HG03558 (cell line): Measurements from ENCODE around the gene MAOB.

Experiments
- ATAC-seq: cut with Tn5 transposase; IDR thresholded peaks from one replicate; pipeline ENCODE4 v1.9.1; 2021; ENCODE audit warnings: moderate number of reproducible peaks; ENCODE audit not compliant: unreplicated experiment; ENCODE audit errors: extremely low read depth

The MAOB gene

GRCh38 chrX:43720082-43720481, 162.2 kb downstream of the MAOB start:
- no peak for ATAC-seq

DNA sequence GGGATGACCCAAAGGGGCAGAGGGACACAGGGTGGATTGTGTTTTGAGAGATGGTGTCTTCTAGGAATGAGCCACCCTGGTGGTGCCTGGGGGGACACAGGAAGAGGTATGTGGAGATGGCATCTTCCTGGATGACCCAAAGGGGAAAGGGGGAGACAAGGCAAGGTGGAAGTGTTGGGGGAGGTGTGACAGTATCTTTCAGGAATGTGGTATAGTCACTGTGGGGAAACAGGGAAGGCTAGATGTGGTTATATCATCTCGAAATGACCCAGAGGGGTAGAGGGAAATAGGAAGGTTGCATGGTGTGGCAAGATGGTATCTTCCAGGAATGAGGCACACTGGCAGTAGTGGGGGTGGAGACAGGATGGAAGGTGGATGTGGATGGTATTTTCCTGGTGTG, 163.3 kb downstream of the MAOB start:
- no peak for ATAC-seq

DNA sequence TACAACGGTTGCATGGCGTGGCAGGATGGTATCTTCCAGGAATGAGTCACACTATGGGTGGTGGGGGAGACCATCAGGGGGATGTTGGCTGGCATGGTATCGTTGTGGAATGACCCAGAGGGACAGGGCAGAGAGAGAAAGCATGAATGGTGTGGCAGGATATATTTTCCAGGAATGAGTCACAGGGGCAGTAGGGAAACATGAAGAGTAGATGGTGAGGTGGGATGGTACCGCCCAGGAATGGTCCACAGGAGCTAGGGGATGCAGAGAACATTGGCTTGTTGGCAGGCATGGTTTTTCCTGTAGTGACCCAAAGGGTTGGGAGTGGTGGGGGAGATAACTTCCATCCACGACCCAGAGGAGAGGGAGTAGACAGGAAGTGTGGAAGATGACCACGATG, 163.7 kb downstream of the MAOB start:
- ATAC-seq, result no peak

DNA sequence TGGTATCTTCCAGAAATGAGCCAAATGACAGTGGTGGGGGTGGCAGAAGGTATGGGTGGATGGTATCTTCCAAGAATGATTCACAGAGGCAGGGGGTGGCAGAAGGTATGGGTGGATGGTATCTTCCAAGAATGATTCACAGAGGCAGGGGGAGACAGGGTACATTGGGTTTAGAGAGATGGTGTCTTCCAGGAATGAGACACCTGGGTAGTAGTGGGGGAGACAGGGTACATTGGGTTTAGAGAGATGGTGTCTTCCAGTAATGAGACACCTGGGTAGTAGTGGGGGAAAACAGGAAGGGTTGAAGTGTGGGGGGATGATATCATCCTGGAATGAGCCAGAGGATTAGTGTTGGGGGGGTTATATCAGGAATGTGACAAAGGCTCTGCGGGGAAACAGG, 164.2 kb downstream of the MAOB start:
- ATAC-seq, result no peak

- ATAC-seq, result no peak
Measured at GRCh38 chrX:43717161-43717560, 165.1 kb downstream of the MAOB start.

DNA sequence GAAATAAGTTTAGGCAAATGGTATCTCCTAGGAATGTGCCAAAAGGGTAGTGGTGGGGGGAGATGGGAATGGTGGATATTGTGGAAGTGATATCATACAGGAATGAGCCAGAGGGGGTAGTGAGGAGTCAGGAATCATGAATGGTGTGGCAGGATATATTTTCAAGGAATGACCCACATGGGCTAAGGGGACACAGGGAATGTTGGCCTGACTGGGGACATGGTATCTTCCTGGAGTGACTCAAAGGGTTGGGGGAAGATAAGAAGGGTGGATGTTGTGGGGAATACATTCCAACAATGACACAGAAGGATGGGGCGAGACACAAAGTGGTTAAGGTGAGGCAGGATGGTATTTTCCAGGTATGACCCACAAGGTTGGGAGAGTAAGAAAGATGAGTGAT, 165.6 kb downstream of the MAOB start:
- ATAC-seq, result no peak
